DND-41 (cell line): ENCODE results near the gene NEUROD2.

Experiments
- CTCF ChIP-seq: IDR thresholded peaks from 2 replicates; pipeline ENCODE4 v1.5.1; 2012; ENCODE audit warnings: borderline replicate concordance, low read length, moderate library complexity, mild to moderate bottlenecking; ENCODE audit not compliant: poor library complexity, severe bottlenecking; ENCODE audit errors: extremely low read depth
- EZH2 ChIP-seq: IDR thresholded peaks from 3 replicates; pipeline ENCODE4 v1.6.1; 2012; ENCODE audit warnings: borderline replicate concordance, low read depth, mild to moderate bottlenecking, moderate library complexity, low read length, inconsistent platforms; ENCODE audit not compliant: severe bottlenecking

- no peak for TF ChIP-seq CTCF
- TF ChIP-seq EZH2 = no peak
These were observed 39.0 kb downstream of the NEUROD2 start for GRCh38 chr17:39568702-39569101.
